NCI-H2171 treated with DMSO at 0.1 percent for 48 hours (cell line): ENCODE results near the gene FSTL4.

Experiments
- DNase-seq: peaks from one replicate; lab custom pipeline; 2025; lab: John Stamatoyannopoulos, UW

The FSTL4 gene

DNA sequence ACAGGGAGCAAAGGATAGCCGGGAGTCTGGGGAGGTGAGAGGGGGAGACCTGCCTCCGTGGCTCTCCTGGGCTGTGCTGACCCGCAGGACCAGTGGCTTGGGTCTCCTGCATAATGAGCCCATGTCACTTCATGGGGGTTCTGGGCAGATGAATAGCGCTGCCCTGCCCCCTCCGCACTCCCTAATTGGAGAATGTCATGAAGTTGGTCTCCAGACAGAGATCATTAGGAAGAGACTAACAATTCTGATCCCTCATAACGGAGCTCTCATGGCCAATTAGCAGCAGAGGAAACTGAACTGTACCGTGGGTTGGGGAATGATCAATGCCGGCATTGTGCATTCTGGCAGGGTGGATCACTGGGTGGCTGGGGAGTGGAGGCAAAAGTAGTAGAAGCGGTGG is 186.1 kb downstream of the FSTL4 start:
- DNase-seq = no peak

DNA sequence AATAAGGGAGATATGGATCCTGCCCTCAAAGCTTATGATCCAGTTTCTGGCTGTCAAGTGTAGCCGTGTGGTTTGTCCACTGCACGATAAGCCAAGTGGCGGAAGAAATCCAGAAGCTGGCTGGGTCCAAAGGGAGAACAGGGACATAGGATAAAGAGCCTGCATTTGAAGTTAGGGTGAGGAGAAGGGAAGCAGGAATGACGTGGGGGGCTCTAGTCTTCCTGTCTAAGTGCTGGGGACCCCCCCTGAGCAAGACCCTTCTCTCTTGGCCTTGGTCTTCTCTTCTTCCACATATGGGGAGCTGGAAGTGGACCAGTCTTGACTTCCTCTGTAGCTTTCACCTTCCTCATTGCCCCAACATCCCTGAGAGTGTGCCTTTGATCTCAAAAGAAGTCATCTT is 186.6 kb downstream of the FSTL4 start:
- DNase-seq = no peak

- peak; percentile 6 for DNase-seq
Measured at GRCh38 chr5:133425222-133425621, 187.1 kb downstream of the FSTL4 start.

DNA sequence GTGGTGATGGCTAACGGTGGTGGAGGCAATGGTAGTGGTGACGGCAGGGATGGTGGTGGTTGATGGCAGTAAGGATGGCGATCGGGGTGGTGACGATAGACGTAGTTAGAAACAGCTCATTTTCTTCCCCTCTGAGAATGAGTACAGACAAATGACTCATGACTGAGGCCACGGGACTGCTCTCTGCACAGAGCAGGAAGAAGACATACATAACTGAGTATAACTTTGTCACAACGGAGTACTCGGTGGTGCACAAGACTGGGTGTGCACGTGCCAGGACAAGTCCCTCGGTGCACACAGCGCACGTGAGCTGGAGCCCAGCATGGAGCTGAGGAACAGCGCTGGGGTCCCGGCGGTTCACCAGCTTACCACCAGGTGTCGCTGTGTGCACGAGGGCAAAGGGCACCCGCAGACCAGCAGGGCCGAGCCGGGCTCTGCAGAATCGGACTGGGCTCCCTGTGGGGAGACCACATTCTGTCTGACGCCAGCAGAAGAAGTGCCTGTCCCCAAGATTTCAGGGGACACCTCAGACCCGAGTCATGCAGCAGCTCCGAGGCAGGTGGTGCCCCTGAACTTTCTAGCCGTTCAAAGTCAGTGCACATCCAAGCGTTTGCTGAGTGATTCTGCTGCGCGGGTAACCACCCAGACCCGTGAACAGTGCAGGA is 188.6 kb downstream of the FSTL4 start:
- DNase-seq = no peak

DNA sequence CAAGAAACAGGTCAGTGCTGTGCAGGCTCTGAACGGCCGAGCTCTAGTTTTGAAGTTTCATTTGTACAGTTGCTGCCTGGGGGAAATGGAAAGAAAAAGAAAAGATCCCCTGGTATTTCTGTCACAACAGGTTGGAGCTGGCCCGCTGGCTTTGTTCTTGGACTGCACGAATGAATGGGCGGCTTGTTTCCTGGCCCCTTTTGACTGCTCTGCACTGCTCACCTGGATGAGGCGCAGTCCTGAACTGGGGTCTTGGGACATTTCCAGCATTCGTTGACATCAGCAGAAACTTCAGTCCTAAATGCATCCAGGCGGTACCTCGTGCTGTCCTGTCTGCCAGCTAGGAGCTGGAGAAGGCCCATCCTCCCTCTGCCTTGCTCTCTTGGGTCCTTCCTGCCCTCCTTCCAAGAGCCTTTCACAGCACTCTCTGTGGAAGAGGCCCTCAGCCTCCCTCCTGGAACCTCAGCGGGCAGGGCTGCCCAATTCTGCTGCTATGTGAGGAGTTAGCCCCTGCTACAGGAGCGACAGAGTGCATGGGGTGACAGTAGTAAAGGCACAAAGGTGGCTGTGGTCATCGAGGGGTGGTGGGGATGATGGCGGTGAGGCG is 189.2 kb downstream of the FSTL4 start:
- DNase-seq = no peak

DNA sequence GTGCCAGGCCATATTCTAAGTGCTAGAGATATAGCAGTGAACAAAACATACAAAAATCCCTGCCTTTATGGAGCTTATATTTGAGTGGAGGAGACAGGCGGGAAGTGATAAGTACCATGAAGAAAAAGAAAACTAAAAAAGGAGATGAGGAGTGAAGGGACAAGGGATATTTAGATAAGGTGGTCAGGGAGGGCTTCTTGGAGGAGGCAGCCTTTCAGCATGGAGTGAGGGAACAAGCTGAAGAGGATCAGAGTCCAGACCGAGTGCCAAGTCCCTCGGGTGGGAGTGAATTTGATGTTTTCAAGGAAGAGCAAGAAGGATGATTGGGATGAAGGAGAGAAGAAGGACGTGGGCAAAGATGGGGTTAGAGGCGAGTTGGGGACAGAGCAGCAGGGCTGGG is 190.5 kb downstream of the FSTL4 start:
- DNase-seq = no peak

DNA sequence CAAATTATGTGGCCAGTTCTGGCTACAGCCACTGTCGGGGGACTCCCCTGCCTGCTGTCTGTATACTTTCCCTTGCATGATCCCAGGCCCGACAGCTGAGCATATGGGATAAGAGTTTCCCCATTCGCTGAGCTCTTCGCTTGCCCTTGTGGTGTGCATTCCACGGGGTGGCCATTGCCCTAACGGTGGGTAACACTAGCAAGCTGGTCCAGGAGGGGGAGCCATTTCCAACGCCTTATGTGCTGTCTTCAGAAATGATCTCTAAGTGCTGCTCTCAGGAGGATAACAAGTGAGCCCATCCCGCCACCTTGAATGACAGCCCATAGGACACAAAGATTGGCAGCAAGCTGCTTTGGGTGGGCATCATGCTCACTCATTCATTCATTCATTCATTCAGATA is 190.9 kb downstream of the FSTL4 start:
- no peak for DNase-seq

- no peak for DNase-seq
Measured at GRCh38 chr5:133420440-133421301, 191.7 kb downstream of the FSTL4 start.

- DNase-seq = no peak
Measured at GRCh38 chr5:133415906-133416305, 196.4 kb downstream of the FSTL4 start.

DNA sequence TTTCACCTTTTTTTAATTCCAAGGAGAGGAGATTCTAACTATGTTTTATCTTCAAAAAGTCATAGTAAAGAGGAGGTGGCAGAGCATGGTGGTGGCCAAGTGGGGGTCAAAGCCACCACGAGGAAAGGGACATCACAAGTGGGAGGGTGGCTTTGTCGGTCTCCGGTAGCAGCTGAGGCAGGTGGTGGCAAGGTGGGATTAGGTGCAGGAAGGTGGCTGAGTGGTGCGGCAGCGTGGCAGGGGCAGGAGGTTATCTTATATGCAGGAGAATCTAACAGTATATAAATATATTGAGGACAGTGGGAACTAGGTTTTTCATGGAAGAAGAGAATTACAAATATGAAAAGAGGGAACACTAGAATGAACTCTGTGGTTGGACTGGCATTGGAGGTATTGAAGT is 196.8 kb downstream of the FSTL4 start:
- DNase-seq = no peak

GRCh38 chr5:133412661-133413060 is 199.7 kb downstream of the FSTL4 start:
- no peak for DNase-seq

DNA sequence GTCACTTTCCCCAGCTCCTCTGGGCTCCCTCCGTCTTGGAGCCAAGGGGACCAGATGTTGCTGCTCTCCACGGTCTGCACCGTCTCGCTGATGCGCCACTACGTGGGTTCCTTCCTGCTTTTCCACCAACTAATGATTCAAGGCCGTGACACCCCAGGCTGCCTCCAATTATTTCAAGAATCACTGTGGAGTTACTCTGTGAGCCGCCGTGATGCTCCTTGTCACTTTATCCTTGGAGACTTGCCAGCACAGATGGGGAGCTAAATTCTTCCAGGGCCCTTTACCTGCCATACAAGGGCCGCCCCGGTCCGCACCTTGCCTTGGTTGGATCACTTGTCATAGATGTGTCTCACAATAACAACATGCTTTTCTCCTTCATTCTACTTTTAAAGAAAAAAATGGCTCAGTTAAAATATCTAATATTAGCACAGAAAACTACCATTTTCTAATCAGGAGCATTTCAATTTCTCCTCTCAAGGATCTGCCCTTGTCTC is 202.0 kb downstream of the FSTL4 start:
- peak; percentile 51 for DNase-seq

DNA sequence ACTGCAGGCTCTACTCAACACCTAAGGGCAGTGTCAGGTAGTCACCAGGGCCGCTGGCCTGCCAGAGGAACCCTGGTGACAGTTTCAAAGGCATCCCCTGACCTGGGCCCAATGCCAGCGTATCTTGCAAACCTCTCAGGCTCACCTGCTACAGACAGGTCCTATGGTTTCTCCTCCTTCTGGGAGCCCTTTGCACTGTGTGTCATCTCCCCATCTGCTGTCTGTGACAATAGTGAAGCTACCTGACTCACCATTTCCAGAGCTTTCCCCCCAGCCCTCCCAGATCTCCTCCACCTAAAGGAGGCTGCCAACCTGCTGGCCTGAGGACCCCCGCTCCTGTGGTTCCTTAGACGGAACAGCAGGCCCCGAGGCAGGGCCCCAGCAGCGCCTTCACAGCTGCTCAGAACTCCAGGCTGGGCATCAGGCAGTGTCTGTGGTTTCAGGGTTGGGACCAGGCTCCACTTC is 203.1 kb downstream of the FSTL4 start:
- no peak for DNase-seq

GRCh38 chr5:133408322-133408721 is 204.0 kb downstream of the FSTL4 start:
- no peak for DNase-seq

- no peak for DNase-seq
Measured at GRCh38 chr5:133406977-133407632, 205.2 kb downstream of the FSTL4 start.

GRCh38 chr5:133406208-133406976 is 205.9 kb downstream of the FSTL4 start:
- DNase-seq = no peak

DNA sequence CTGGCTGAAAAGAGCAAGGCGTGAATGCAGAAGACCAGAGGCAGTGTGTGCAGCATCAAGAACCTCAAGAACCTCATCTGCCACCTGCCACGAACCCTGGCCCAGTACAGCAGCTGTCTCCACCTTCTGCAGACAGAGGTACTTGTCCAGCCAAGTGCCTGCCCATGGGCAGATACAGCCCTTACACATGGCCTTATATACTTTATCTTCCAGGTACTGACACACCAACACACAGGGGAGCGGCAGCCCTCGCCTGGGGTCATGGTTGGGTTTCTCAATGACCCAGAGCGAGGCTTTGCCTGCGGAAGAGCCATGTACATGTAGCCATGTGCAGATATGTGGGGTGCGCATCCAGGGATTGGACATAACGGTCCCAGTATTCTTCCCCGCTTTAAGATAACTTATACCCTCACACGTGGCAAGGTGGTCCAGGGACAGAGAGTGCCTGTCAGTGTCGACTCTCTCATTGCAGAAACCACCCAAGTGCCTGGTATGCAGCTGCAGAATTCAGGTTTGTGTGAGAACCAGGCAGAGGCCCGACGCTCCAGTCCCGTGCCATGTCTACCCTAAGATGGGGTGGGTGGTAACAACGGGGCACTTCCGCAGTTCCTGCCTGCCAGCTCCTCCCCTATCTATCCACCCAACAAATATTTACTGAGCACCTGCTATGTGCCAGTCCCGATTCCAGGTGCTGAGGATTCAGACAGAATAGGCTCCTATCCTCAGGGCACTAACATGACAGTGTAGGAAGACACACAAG is 206.9 kb downstream of the FSTL4 start:
- no peak for DNase-seq

DNA sequence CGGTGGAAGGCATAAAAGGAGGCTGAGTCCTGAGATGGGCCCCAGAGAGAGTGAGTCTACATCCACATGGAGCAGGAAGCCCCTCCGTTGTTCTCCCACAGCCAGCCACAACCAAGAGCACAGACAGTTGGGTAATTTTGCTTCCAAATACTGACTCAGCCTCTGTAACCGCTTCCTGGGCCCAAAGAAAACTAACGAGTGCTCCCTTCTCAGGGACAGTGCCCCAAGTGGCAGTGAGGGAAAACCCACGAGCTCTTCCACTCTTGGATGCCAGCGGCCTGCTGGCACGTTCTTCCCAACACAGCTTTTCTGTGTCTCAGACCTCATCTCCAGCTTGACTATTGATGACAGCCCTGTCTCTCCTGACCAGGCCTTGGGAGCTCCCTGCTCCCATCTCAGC is 207.6 kb downstream of the FSTL4 start:
- DNase-seq = no peak

DNA sequence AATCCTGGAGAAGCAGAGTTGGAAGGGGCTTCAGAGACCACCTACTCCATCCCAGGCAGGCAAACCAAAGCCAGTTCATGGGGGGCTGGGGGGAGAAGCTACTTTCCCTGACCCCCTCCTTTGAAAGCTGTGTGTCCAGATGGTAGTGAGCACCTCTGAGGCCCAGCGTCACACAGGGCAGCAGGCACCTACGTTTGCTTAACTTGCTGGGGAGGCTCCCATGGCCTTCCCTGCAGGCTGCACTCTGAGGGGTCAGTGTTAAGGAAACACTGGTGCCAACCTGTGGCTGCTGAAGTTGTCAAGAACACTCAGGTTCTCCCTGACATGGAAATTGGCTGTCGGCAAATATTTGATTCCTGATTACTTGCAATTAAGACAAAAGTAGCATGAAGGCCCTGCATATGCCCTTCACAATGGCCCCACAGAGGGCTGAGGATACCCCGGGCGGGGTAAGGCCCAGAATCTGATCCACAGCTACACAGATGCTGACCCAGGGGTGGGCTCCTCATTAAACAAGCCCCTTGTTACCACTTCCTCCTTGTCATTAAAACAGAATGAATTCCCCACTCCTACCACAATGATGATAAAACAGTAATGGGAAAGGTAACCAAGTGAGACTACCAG is 208.5 kb downstream of the FSTL4 start:
- no peak for DNase-seq

DNA sequence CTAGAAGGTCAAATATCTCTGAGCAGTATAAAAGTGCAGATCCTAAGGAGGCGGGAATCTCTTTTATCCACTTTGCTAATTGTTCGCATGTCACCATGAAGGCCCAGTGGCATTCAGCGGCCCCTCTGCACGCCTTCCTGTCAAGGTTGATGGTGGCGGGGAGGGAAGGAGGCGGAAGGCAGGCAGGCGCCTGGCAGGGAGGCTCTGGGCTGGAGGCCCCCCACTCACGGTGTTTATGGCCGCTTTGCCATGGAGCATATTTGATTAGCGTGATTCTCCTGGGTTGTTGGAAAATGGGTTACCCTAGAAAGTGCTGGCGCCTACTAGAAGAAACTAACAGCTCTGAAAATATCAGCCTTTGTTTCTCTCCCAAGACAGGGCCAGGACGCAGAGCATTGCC is 209.6 kb downstream of the FSTL4 start:
- DNase-seq = no peak
